ENCODE data around the gene PKD1L1.

Gene PKD1L1

DNA sequence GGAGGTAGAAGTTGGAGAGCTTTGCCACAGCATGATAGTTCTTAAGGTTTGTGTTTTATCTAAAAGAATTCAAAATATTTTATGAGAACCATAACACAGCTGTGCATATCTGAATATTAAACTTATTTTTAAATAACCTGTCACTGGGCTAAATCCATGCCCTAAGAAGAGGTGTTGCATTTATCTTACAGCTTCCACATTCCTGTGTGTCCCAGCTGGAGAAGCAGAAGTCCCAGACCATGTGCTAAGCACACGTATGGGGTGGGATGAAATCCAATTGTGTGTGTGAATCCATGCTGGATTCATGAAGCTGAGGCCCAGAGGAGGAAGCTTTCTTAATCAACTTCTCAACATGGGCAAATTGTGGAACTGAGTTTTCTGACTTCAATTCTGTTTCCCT, 121.5 kb downstream of the PKD1L1 start:
- TF ChIP-seq, protein P1, sequence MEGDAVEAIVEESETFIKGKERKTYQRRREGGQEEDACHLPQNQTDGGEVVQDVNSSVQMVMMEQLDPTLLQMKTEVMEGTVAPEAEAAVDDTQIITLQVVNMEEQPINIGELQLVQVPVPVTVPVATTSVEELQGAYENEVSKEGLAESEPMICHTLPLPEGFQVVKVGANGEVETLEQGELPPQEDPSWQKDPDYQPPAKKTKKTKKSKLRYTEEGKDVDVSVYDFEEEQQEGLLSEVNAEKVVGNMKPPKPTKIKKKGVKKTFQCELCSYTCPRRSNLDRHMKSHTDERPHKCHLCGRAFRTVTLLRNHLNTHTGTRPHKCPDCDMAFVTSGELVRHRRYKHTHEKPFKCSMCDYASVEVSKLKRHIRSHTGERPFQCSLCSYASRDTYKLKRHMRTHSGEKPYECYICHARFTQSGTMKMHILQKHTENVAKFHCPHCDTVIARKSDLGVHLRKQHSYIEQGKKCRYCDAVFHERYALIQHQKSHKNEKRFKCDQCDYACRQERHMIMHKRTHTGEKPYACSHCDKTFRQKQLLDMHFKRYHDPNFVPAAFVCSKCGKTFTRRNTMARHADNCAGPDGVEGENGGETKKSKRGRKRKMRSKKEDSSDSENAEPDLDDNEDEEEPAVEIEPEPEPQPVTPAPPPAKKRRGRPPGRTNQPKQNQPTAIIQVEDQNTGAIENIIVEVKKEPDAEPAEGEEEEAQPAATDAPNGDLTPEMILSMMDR (IDR thresholded peaks at IDR 0.05; ENCODE audit: poor library complexity, severe bottlenecking): no peak
- ATAC-seq (ENCODE audit: low read depth) (no peak), DNase-seq (ENCODE audit: low spot score) (no peak)
- H3K36me3 ChIP-seq (ENCODE audit: low read depth): no peaks in the 10 kb centered on the region
- no peaks in the 10 kb centered on the region for H3K27me3 ChIP-seq (ENCODE audit: insufficient read depth, poor library complexity, severe bottlenecking)
- H3K9me3 ChIP-seq (ENCODE audit: severe bottlenecking): no peaks in the 10 kb centered on the region
- H3K4me1 ChIP-seq (ENCODE audit: insufficient read depth, poor library complexity, severe bottlenecking): no peaks in the 10 kb centered on the region
- H3K27ac ChIP-seq (ENCODE audit: poor library complexity, severe bottlenecking): no peak overlapping the region
- no peak overlapping the region for H3K4me3 ChIP-seq (ENCODE audit: severe bottlenecking)

GRCh38 chr7:47819607-47819920, 128.7 kb downstream of the PKD1L1 start:
- Histone ChIP-seq H3K27ac (ENCODE audit: poor library complexity, severe bottlenecking) (no peak overlapping the region), H3K4me1 (ENCODE audit: insufficient read depth, poor library complexity, severe bottlenecking) (no peaks in the 10 kb centered on the region), H3K9me3 (ENCODE audit: severe bottlenecking) (no peaks in the 10 kb centered on the region), H3K4me3 (ENCODE audit: severe bottlenecking) (no peak overlapping the region), H3K27me3 (ENCODE audit: insufficient read depth, poor library complexity, severe bottlenecking) (no peaks in the 10 kb centered on the region), H3K36me3 (ENCODE audit: low read depth) (no peaks in the 10 kb centered on the region)
- DNase-seq (ENCODE audit: low spot score): no peak
- TF ChIP-seq, protein P1 (IDR thresholded peaks at IDR 0.05; ENCODE audit: poor library complexity, severe bottlenecking): peak; percentile 63
- ATAC-seq (ENCODE audit: low read depth): no peak

GRCh38 chr7:47818796-47819606, 129.3 kb downstream of the PKD1L1 start:
- no peaks in the 10 kb centered on the region for H3K4me1 ChIP-seq (ENCODE audit: insufficient read depth, poor library complexity, severe bottlenecking)
- ATAC-seq (ENCODE audit: low read depth): peak; percentile 58; the same call in 1 of the 3 replicates
- H3K27me3 ChIP-seq (ENCODE audit: insufficient read depth, poor library complexity, severe bottlenecking): no peaks in the 10 kb centered on the region
- DNase-seq (ENCODE audit: low spot score): no peak
- TF ChIP-seq, protein P1 (IDR thresholded peaks at IDR 0.05; ENCODE audit: poor library complexity, severe bottlenecking): peak; percentile 90
- H3K27ac ChIP-seq (ENCODE audit: poor library complexity, severe bottlenecking): no peak overlapping the region
- no peaks in the 10 kb centered on the region for H3K36me3 ChIP-seq (ENCODE audit: low read depth)
- no peaks in the 10 kb centered on the region for H3K9me3 ChIP-seq (ENCODE audit: severe bottlenecking)
- H3K4me3 ChIP-seq (ENCODE audit: severe bottlenecking): no peak overlapping the region

DNA sequence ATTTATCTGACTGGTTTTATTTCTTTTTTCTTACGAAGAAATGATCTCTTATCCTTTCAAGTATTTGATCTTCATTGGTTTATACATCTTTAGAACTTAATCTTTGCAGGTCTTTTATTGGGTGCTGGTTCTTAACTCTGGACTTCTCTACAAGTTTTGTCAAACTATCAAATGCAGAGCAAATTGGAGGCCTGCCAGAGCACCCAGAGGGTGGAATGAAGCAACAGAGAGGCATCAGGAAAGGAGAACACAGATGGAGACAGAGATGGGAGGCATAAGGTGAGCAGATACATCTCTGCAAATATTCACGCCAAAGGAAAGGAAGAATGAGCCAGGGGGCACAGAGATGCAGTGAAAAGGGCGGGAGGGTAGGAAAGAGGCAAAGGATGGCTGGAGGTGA, 130.3 kb downstream of the PKD1L1 start:
- ATAC-seq (ENCODE audit: low read depth) (no peak), DNase-seq (ENCODE audit: low spot score) (no peak)
- TF ChIP-seq, protein P1 (IDR thresholded peaks at IDR 0.05; ENCODE audit: poor library complexity, severe bottlenecking): no peak
- no peaks in the 10 kb centered on the region for H3K4me1 ChIP-seq (ENCODE audit: insufficient read depth, poor library complexity, severe bottlenecking)
- H3K27me3 ChIP-seq (ENCODE audit: insufficient read depth, poor library complexity, severe bottlenecking): no peaks in the 10 kb centered on the region
- no peak overlapping the region for H3K4me3 ChIP-seq (ENCODE audit: severe bottlenecking)
- no peaks in the 10 kb centered on the region for H3K9me3 ChIP-seq (ENCODE audit: severe bottlenecking)
- H3K36me3 ChIP-seq (ENCODE audit: low read depth): no peaks in the 10 kb centered on the region
- no peak overlapping the region for H3K27ac ChIP-seq (ENCODE audit: poor library complexity, severe bottlenecking)

DNA sequence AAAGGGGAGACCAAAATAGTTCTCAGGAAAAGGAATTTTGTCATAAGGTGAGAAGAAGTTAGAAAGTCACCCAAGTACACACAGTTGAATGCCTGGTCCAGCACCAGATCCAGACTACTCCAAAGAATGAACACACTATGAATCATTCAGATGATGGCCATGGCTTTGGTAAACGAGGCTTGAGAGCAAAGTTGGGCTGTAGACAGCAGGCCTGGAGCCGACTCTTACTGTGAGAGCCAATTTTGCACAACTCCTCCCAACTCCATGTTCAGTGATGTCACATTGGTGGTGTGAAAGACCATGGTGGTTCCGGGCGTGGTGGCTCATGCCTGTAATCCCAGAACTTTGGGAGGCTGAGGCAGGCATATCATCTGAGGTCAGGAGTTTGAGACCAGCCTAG, 131.6 kb downstream of the PKD1L1 start:
- no peaks in the 10 kb centered on the region for H3K4me1 ChIP-seq (ENCODE audit: insufficient read depth, poor library complexity, severe bottlenecking)
- ATAC-seq (ENCODE audit: low read depth) (0 out of 3 replicates have a peak, but pooled peaks have one; percentile 50), DNase-seq (ENCODE audit: low spot score) (no peak)
- TF ChIP-seq, protein P1 (IDR thresholded peaks at IDR 0.05; ENCODE audit: poor library complexity, severe bottlenecking): no peak
- H3K9me3 ChIP-seq (ENCODE audit: severe bottlenecking): no peaks in the 10 kb centered on the region
- no peaks in the 10 kb centered on the region for H3K36me3 ChIP-seq (ENCODE audit: low read depth)
- H3K27ac ChIP-seq (ENCODE audit: poor library complexity, severe bottlenecking): no peak overlapping the region
- H3K27me3 ChIP-seq (ENCODE audit: insufficient read depth, poor library complexity, severe bottlenecking): no peaks in the 10 kb centered on the region
- no peak overlapping the region for H3K4me3 ChIP-seq (ENCODE audit: severe bottlenecking)
